Esophagus squamous epithelium (tissue), 5 donors: ENCODE measurements around the gene AKAP10. TPM values are rescaled to one million over a fixed set of nuclear protein-coding genes. Genes with fewer than 3 reads are reported as not detected.
"Not testable (repeated sequence)": the region's sequence is repeated elsewhere in the genome, so short reads cannot be mapped to it uniquely, and the experiment has no call there.

ENCODE experiments used
- DNase-seq: peaks from one replicate; lab custom pipeline; 2025; lab: John Stamatoyannopoulos, UW
- H3K27ac ChIP-seq, 4 donors: fragments of 200-600 bp; sonication (generic); one replicate each; pipeline ENCODE4 v1.5.1; 2016 to 2019; ENCODE audit warnings: mild to moderate bottlenecking in 1 of 4
- H3K27me3 ChIP-seq, 4 donors: fragments of 200-600 bp; sonication (generic); 1 replicate in 3 of 4; 2 replicates in 1 of 4; pipeline versions ENCODE4 v1.5.1 to v1.6.0; 2017 to 2021; ENCODE audit warnings: antibody characterized with exemption in 1 of 4
- H3K36me3 ChIP-seq, 3 donors: fragments of 200-600 bp; sonication (generic); one replicate each; pipeline ENCODE4 v1.5.1; 2016 to 2019
- H3K4me1 ChIP-seq, 3 donors: fragments of 200-600 bp; sonication (generic); one replicate each; pipeline ENCODE4 v1.5.1; 2017 to 2019
- H3K4me3 ChIP-seq, 4 donors: fragments of 200-600 bp; sonication (generic); 1 replicate in 3 of 4; 2 replicates in 1 of 4; pipeline ENCODE4 v1.5.1; 2016 to 2019; ENCODE audit warnings: mild to moderate bottlenecking in 2 of 4, moderate library complexity in 1 of 4
- H3K9me3 ChIP-seq, 3 donors: fragments of 200-600 bp; sonication (generic); one replicate each; pipeline ENCODE4 v1.5.1; 2016 to 2019
- CTCF ChIP-seq, 6 experiments: fragments of 450-650 bp in 4 of 6; fragments of 200-600 bp in 2 of 6; sonication (generic) in 2 of 6; IDR thresholded peaks; one replicate each; pipeline ENCODE4 v1.5.1; 2016 to 2019; ENCODE audit warnings: antibody characterized with exemption in 6 of 6, mild to moderate bottlenecking in 4 of 6, moderate library complexity in 4 of 6
- POLR2A ChIP-seq, 4 donors: fragments of 450-650 bp; IDR thresholded peaks; one replicate each; pipeline ENCODE4 v1.6.1; 2017; ENCODE audit warnings: antibody characterized with exemption in 4 of 4, mild to moderate bottlenecking in 4 of 4, moderate library complexity in 3 of 4
- WGBS, 2 donors: methylation state at CpG; one replicate each; pipeline ENCODE4 v1.1.5; 2018; 5-methylcytosine and 5-hydroxymethylcytosine counted together
- intact Hi-C: fragments of 100-400 bp; cut with DNase I; formaldehyde crosslinking; loops from one replicate; pipeline ENCODE4 v1.15.0; 2022
- total RNA-seq, 4 donors: library from RNA; depleted of rRNA; stranded (reverse); fragments of >200 nt; gene quantifications; one replicate each; pipeline ENCODE4 v1.1.0, GENCODE V29; 2016
- donor health status: DM: yes; HTN: yes; CAD: no.

Gene AKAP10
- total RNA-seq, result 10 to 100 TPM in 3 of 4 donors, 1 to 10 TPM in 1; 8.2 to 24.6 (median 16.4) TPM

DNA sequence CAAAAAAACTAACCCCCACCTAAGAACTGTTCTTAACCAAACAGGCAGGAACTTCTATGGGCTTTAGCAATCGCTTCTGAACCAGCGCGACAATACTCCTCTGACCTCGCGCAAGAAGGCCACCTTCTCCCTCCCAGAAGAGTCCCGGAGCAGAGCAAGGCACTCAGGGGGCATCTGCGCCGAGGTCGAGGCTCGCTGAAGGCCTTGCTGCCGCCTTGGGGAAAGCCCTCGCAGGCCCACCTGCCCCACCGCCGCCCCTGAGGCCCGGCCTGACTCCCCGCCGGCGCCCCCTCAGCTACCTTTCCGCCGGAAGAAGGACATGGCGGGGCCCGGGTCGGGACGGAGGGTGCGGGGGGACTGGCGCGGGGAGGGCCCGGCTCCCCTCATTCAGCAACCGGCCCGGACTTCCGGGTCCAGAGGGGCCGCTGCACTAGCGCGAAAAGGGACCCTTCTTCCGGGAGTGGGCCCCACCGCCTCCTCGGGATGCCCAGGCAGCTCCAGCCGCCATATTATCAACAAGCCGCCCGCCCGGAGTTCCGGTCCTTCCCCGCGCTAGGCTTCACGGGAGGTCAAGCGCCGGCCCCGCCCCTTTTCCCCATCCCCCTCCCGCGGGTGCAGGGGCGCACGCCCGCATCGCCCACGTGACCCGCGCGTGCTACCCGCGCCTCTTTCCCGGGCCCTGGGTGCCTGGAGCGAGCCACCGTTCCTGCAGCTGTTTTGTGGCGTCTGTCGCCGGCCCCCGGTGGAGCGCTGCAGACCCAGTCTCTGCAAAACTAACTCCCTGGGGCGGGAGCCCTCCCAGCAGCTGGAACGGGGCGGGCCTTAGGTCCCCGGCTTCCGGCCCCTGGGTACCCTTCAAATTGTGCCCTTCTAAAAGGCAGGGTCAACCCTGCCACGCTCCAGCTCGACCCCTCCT, at the start of gene AKAP10:
TSS of gene AKAP10 (minus strand) at position 536 of the 916 bp plus-strand sequence. CDS start at position 387, 149 bp downstream.
- no peaks in the 10 kb centered on the region for H3K27me3 ChIP-seq
- intact Hi-C loops, result no loop called here
- 0% methylated on average over 5 to 9 of the region's 75 CpGs for whole genome bisulfite sequencing, 2 donors
- TF ChIP-seq CTCF (IDR thresholded peaks at IDR 0.05) (peak in 1 of 6 experiments; percentile 6), POLR2A (IDR thresholded peaks at IDR 0.05) (peak in 3 of 4 donors; percentile 24 to 72 (median 71))
- no peaks in the 10 kb centered on the region for H3K9me3 ChIP-seq
- peaks cover 11 to 46% (median 14%) of the 10 kb centered on the region in 3 donors for H3K4me1 ChIP-seq
- DNase-seq, result peak; percentile 74
- H3K4me3 ChIP-seq, result peak within 1 kb of the TSS; percentile 80 to 99 (median 88)
- H3K27ac ChIP-seq, result peak within 1 kb of the TSS; percentile 92 to 97 (median 96)
- H3K36me3 ChIP-seq, result peaks cover 0 to under 1% (median 0%) of the 10 kb centered on the region in 3 donors

GRCh38 chr17:20026960-20027359, 49.3 kb upstream of the AKAP10 start:
- H3K36me3 ChIP-seq, result no peaks in the 10 kb centered on the region
- no peak for TF ChIP-seq CTCF (IDR thresholded peaks at IDR 0.05)
- no peak for TF ChIP-seq POLR2A (IDR thresholded peaks at IDR 0.05)
- H3K27me3 ChIP-seq, result no peaks in the 10 kb centered on the region
- H3K4me3 ChIP-seq, result no peak overlapping the region
- intact Hi-C loops, result no loop called here
- no peaks in the 10 kb centered on the region for H3K9me3 ChIP-seq
- no peak for DNase-seq
- no peaks in the 10 kb centered on the region for H3K4me1 ChIP-seq
- no peak overlapping the region for H3K27ac ChIP-seq

DNA sequence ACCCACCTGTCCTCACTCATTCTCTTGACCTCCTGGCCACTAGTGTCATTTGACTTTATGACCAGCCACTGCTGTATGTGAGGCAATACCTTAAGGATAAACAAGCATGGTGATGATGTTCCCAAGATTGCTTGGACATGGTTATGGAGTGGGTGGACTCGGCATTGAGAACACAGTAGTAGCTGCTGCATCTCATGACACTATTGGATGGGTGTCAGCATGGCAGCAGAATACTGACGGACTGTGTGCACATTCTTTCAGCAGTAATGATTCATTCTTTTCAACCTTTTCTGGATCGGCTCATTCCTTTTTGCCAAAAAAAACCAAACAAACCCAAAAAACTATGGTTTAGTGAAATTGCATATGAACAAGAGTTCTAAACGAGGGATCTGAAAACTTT, 45.1 kb upstream of the AKAP10 start:
- Histone ChIP-seq H3K27ac (no peak overlapping the region), H3K4me1 (no peaks in the 10 kb centered on the region), H3K27me3 (no peaks in the 10 kb centered on the region), H3K4me3 (no peak overlapping the region), H3K36me3 (no peaks in the 10 kb centered on the region), H3K9me3 (no peaks in the 10 kb centered on the region)
- no peak for TF ChIP-seq CTCF (IDR thresholded peaks at IDR 0.05)
- TF ChIP-seq POLR2A (IDR thresholded peaks at IDR 0.05), result no peak
- DNase-seq, result no peak
- intact Hi-C loops, result no loop called here
- WGBS, 2 donors, result 70 to 80% methylated on average over 4 of the region's 4 CpGs

DNA sequence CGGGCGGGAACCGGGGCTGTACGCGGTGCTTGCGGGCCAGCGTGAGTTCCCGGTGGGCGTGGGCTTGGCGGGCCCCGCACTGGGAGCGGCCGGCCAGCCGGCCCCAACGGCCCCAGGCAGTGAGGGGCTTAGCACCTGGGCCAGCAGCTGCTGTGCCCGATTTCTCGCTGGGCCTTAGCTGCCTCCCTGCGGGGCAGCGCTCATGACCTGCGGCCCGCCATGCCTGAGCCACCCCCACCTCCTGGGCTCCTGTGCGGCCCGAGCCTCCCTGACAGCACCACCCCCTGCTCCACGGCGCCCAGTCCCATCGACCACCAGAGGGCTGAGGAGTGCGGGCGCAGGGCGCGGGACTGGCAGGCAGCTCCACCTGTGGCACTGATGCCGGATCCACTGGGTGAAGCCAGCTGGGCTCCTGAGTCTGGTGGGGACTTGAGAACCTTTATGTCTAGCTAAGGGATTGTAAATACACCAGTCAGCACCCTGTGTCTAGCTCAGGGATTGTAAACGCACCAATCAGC, 38.9 kb upstream of the AKAP10 start:
- H3K27ac ChIP-seq, H3K9me3 ChIP-seq, H3K4me3 ChIP-seq, H3K27me3 ChIP-seq, H3K4me1 ChIP-seq, DNase-seq, intact Hi-C loops, H3K36me3 ChIP-seq: not testable (repeated sequence)
- WGBS, 2 donors, result 93 to 100% methylated on average over 1 to 16 of the region's 32 CpGs

DNA sequence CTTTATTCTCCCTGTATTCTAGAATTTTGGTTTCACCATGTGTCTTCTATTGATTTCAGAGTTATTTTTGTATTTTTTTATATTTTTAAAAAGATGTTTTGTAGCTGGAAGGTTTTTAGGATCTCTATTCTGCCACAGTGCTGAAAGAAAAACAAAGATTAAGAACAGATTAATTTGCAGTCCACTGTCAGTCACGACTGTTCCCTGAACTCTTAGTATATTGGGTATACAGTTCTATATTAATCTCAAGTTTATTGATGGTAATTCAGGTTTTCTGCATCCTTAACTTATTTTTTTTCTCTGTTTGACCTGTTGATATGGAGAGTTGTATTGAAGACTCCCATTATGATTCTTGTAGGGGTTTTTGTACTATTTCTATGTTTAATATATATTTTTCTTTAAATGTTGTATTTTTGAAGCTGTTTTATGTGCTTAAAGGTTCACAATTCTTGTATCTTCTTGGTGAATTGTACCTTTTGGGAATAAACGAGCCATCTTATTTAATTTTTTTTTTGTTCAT, 34.4 kb upstream of the AKAP10 start:
- Histone ChIP-seq H3K36me3 (no peaks in the 10 kb centered on the region), H3K4me3 (no peak overlapping the region), H3K9me3 (no peaks in the 10 kb centered on the region), H3K4me1 (peaks cover 0 to 36% (median 5%) of the 10 kb centered on the region in 3 donors), H3K27ac (peak overlapping the region in 2 of 4 donors; percentile 77 to 87), H3K27me3 (peaks cover 0 to 9% (median 0%) of the 10 kb centered on the region in 4 donors)
- WGBS, 2 donors, result 59 to 67% methylated on average over 2 of the region's 2 CpGs
- no peak for DNase-seq
- intact Hi-C loops, result no loop called here
- TF ChIP-seq CTCF (IDR thresholded peaks at IDR 0.05) (no peak), POLR2A (IDR thresholded peaks at IDR 0.05) (no peak)
